H1 (cell line): ENCODE measurements around the gene VPS41. TPM values are rescaled to one million over a fixed set of nuclear protein-coding genes. Genes with fewer than 3 reads are reported as not detected.

Experiments used
- CHD7 ChIP-seq: fragments of 300-600 bp; sonication (generic); IDR thresholded peaks from 2 replicates; pipeline ENCODE4 v1.7.1; 2012; ENCODE audit warnings: low read length, moderate library complexity, mild to moderate bottlenecking, inconsistent platforms; ENCODE audit not compliant: insufficient replicate concordance
- CREB1 ChIP-seq: IDR thresholded peaks from 2 replicates; pipeline ENCODE4 v1.6.1; 2012; ENCODE audit warnings: inconsistent platforms
- CTBP2 ChIP-seq: IDR thresholded peaks from 2 replicates; pipeline ENCODE4 v1.7.0; 2011; ENCODE audit warnings: borderline replicate concordance, mild to moderate bottlenecking, moderate library complexity, mixed read lengths, low read length; ENCODE audit not compliant: insufficient read depth, insufficient read length
- FOSL1 ChIP-seq: IDR thresholded peaks from 2 replicates; pipeline ENCODE4 v1.6.1; 2011; ENCODE audit warnings: mild to moderate bottlenecking, low read depth, low read length, moderate library complexity; ENCODE audit not compliant: insufficient read depth
- JUND ChIP-seq: IDR thresholded peaks from 2 replicates; pipeline ENCODE4 v1.6.1; 2011; ENCODE audit warnings: mild to moderate bottlenecking, improper control_type of control experiment, low read length
- NRF1 ChIP-seq: IDR thresholded peaks from 2 replicates; pipeline ENCODE4 v1.6.1; 2011; ENCODE audit warnings: mild to moderate bottlenecking, low read depth, low read length, improper control_type of control experiment
- PHF8 ChIP-seq: fragments of 200-600 bp; sonication (generic); conservative IDR thresholded peaks from 2 replicates; pipeline ENCODE4 v1.7.1; 2012; ENCODE audit warnings: low read depth, mild to moderate bottlenecking, inconsistent platforms, low read length, moderate library complexity
- POLR2A ChIP-seq, 2 experiments: IDR thresholded peaks; 1 replicate in 1 of 2; 2 replicates in 1 of 2; pipeline ENCODE4 v1.6.1; 2011; ENCODE audit warnings: low read depth in 2 of 2, low read length in 2 of 2, mild to moderate bottlenecking in 2 of 2; ENCODE audit errors: control extremely low read depth in 1 of 2
- TBP ChIP-seq: IDR thresholded peaks from 2 replicates; pipeline ENCODE4 v1.6.1; 2011; ENCODE audit warnings: low read depth, low read length, improper control_type of control experiment
- TCF12 ChIP-seq: IDR thresholded peaks from 2 replicates; pipeline ENCODE4 v1.6.1; 2011; ENCODE audit warnings: low read depth, mild to moderate bottlenecking, low read length
- USF2 ChIP-seq: IDR thresholded peaks from 2 replicates; pipeline ENCODE4 v1.6.1; 2011; ENCODE audit warnings: low read length, improper control_type of control experiment
- polyA plus RNA-seq, 7 experiments: library from polyadenylated mRNA; depleted of rRNA in 3 of 7; stranded (reverse) in 5 of 7; unstranded in 2 of 7; fragments of >200 nt in 5 of 7; fragments of 200-250 nt in 2 of 7; gene quantifications; 1 replicate in 5 of 7; 2 replicates in 1 of 7; 4 replicates in 1 of 7; pipeline versions ENCODE4 v1.2.1 to v1.2.3, GENCODE V29; 2011 to 2013; ENCODE audit warnings: missing spikeins in 2 of 7, mixed read lengths in 2 of 7
- total RNA-seq: library from RNA; stranded (reverse); fragmentation: NEBNext Ultra II Directional; extraction: Animal tissue kit (Norgen Biotek cat#: 25700); gene quantifications from 2 replicates; pipeline ENCODE4 v1.2.1, GENCODE V29; 2021

VPS41 gene
- total and polyA plus RNA-seq, 2 of the 8 experiments (the other 6 are each of a cell fraction or from before 2014, with no cell fraction given), result 10.7 to 63.3 TPM

GRCh38 chr7:38880035-38880434 lies 29.0 kb downstream of the VPS41 start (continued):
- no peak for TF ChIP-seq CHD7
- no peak for TF ChIP-seq TCF12
- no peak for TF ChIP-seq FOSL1
- TF ChIP-seq CREB1, result no peak
- no peak for TF ChIP-seq USF2
- no peak for TF ChIP-seq CTBP2
- TF ChIP-seq NRF1, result no peak
- TF ChIP-seq PHF8, result no peak
- TF ChIP-seq TBP, result no peak
- no peak for TF ChIP-seq JUND
- no peak for TF ChIP-seq POLR2A (IDR thresholded peaks at IDR 0.05; ENCODE audit: control extremely low read depth in 1 of 2, low read depth in 2 of 2, low read length in 2 of 2)
